HG03432 (cell line): Measurements from ENCODE around the gene SLC7A10.

Experiments used
- ATAC-seq: cut with Tn5 transposase; IDR thresholded peaks from one replicate; pipeline ENCODE4 v1.9.1; 2021; ENCODE audit warnings: mild to moderate bottlenecking, moderate library complexity; ENCODE audit not compliant: unreplicated experiment

Gene SLC7A10

GRCh38 chr19:33255781-33256180 is 30.1 kb upstream of the SLC7A10 start:
- no peak for ATAC-seq

- no peak for ATAC-seq
These were observed 28.7 kb upstream of the SLC7A10 start for GRCh38 chr19:33254245-33254824.

GRCh38 chr19:33252971-33253370 is 27.3 kb upstream of the SLC7A10 start:
- no peak for ATAC-seq

- no peak for ATAC-seq
These were observed 26.8 kb upstream of the SLC7A10 start for GRCh38 chr19:33252418-33252962.

GRCh38 chr19:33251526-33252090 is 26.0 kb upstream of the SLC7A10 start:
- ATAC-seq = no peak

- ATAC-seq = no peak
These were observed 25.4 kb upstream of the SLC7A10 start for GRCh38 chr19:33251076-33251475.

GRCh38 chr19:33250500-33250899 is 24.9 kb upstream of the SLC7A10 start:
- ATAC-seq = no peak

GRCh38 chr19:33249740-33250366 is 24.2 kb upstream of the SLC7A10 start:
- ATAC-seq = no peak

- no peak for ATAC-seq
These were observed 23.4 kb upstream of the SLC7A10 start for GRCh38 chr19:33248954-33249613.

- no peak for ATAC-seq
These were observed 22.9 kb upstream of the SLC7A10 start for GRCh38 chr19:33248553-33248953.

GRCh38 chr19:33248104-33248503 is 22.5 kb upstream of the SLC7A10 start:
- ATAC-seq = no peak

- no peak for ATAC-seq
These were observed 21.8 kb upstream of the SLC7A10 start for GRCh38 chr19:33247441-33247819.

- ATAC-seq = no peak
These were observed 21.2 kb upstream of the SLC7A10 start for GRCh38 chr19:33246709-33247440.

- no peak for ATAC-seq
These were observed 20.5 kb upstream of the SLC7A10 start for GRCh38 chr19:33245948-33246708.

- ATAC-seq = no peak
These were observed 17.3 kb upstream of the SLC7A10 start for GRCh38 chr19:33242911-33243310.

- ATAC-seq = no peak
These were observed 16.5 kb upstream of the SLC7A10 start for GRCh38 chr19:33242131-33242530.

GRCh38 chr19:33241530-33242101 is 16.0 kb upstream of the SLC7A10 start:
- no peak for ATAC-seq

GRCh38 chr19:33241091-33241529 is 15.5 kb upstream of the SLC7A10 start:
- no peak for ATAC-seq

GRCh38 chr19:33240181-33240771 is 14.6 kb upstream of the SLC7A10 start:
- ATAC-seq = no peak
